DOHH2 (cell line): ENCODE data around the gene ILDR2.

ENCODE experiments used
- H3F3A ChIP-seq: fragments of 200-600 bp; sonication (generic), shearing (Covaris generic); 2 replicates; pipeline ENCODE4 v1.6.0; 2016; ENCODE audit warnings: antibody characterized with exemption, mild to moderate bottlenecking; ENCODE audit not compliant: control insufficient read depth, insufficient read depth
- H3K27ac ChIP-seq: fragments of 200-600 bp; sonication (generic); 2 replicates; pipeline ENCODE4 v1.5.1; 2014; ENCODE audit warnings: low read depth, mild to moderate bottlenecking, low read length, moderate library complexity
- H3K27me3 ChIP-seq: fragments of 200-600 bp; sonication (generic); 2 replicates; pipeline ENCODE4 v1.6.1; 2014; ENCODE audit warnings: mild to moderate bottlenecking, low read length, mixed read lengths; ENCODE audit not compliant: control insufficient read depth
- H3K36me3 ChIP-seq: fragments of 200-600 bp; sonication (generic); 2 replicates; pipeline ENCODE4 v1.6.1; 2014; ENCODE audit warnings: mild to moderate bottlenecking, low read length, moderate library complexity, mixed read lengths; ENCODE audit not compliant: control insufficient read depth
- H3K4me1 ChIP-seq: fragments of 200-600 bp; sonication (generic); 2 replicates; pipeline ENCODE4 v1.6.1; 2014; ENCODE audit warnings: mild to moderate bottlenecking, low read length, mixed read lengths; ENCODE audit not compliant: control insufficient read depth
- H3K4me2 ChIP-seq: fragments of 200-600 bp; sonication (generic); 2 replicates; pipeline ENCODE4 v1.6.0; 2014; ENCODE audit warnings: mild to moderate bottlenecking, low read length, moderate library complexity
- H3K4me3 ChIP-seq: fragments of 200-600 bp; sonication (generic); 2 replicates; pipeline ENCODE4 v1.5.1; 2014; ENCODE audit warnings: mild to moderate bottlenecking, low read length, mixed read lengths
- H3K79me2 ChIP-seq: fragments of 200-600 bp; sonication (generic); 2 replicates; pipeline ENCODE4 v1.6.1; 2014; ENCODE audit warnings: mild to moderate bottlenecking, low read length, mixed read lengths; ENCODE audit not compliant: control insufficient read depth
- H3K9me2 ChIP-seq: fragments of 200-600 bp; sonication (generic); replicated peaks from 2 replicates; pipeline ENCODE4 v1.6.1; 2014; ENCODE audit warnings: mild to moderate bottlenecking, low read length, mixed read lengths; ENCODE audit not compliant: control insufficient read depth
- H3K9me3 ChIP-seq: fragments of 200-600 bp; sonication (generic); 2 replicates; pipeline ENCODE4 v1.6.1; 2014; ENCODE audit warnings: antibody characterized with exemption, low read length, mixed read lengths; ENCODE audit not compliant: control insufficient read depth, insufficient read depth
- H4K20me1 ChIP-seq: fragments of 200-600 bp; sonication (generic); 2 replicates; pipeline ENCODE4 v1.6.0; 2014; ENCODE audit warnings: low read depth, mild to moderate bottlenecking, antibody characterized with exemption, low read length, moderate library complexity; ENCODE audit not compliant: control insufficient read depth, insufficient read depth
- EZH2phosphoT487 ChIP-seq: fragments of 200-600 bp; sonication (generic); IDR thresholded peaks from 2 replicates; pipeline ENCODE4 v1.6.1; 2017; ENCODE audit warnings: borderline replicate concordance, mild to moderate bottlenecking, antibody characterized with exemption, low read length, moderate library complexity, mixed read lengths
- TF ChIP-seq, protein P1 (sequence below): fragments of 200-600 bp; sonication (generic); IDR thresholded peaks from one replicate; pipeline ENCODE4 v1.5.1; 2014; ENCODE audit warnings: antibody characterized with exemption, mild to moderate bottlenecking, low read depth, low read length; ENCODE audit not compliant: poor library complexity, severe bottlenecking

Gene ILDR2

DNA sequence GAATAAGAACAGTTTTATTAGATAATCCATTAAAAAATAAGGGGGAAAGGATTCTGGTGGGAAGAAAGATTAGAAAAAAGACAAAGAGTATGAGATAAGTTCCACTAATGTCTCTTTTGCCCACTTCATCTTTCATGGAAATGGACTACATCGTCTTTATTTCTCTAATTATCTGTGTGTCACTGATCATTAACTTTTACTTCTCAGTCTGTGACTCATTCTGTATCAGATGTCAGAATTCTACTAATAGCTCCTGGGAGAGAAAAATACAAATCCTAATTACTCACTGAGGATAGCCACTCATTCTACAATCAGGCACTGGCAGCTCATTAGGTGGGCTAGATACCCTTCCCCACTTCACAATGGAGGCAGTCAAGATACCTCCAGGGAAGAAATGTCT, 41.7 kb downstream of the ILDR2 start:
- TF ChIP-seq, protein P1, sequence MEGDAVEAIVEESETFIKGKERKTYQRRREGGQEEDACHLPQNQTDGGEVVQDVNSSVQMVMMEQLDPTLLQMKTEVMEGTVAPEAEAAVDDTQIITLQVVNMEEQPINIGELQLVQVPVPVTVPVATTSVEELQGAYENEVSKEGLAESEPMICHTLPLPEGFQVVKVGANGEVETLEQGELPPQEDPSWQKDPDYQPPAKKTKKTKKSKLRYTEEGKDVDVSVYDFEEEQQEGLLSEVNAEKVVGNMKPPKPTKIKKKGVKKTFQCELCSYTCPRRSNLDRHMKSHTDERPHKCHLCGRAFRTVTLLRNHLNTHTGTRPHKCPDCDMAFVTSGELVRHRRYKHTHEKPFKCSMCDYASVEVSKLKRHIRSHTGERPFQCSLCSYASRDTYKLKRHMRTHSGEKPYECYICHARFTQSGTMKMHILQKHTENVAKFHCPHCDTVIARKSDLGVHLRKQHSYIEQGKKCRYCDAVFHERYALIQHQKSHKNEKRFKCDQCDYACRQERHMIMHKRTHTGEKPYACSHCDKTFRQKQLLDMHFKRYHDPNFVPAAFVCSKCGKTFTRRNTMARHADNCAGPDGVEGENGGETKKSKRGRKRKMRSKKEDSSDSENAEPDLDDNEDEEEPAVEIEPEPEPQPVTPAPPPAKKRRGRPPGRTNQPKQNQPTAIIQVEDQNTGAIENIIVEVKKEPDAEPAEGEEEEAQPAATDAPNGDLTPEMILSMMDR: no peak
- TF ChIP-seq EZH2phosphoT487: no peak
- Histone ChIP-seq H4K20me1 (no peaks in the 10 kb centered on the region), H3F3A (no peaks in the 10 kb centered on the region), H3K27ac (no peak overlapping the region), H3K9me2 (no peaks in the 10 kb centered on the region), H3K79me2 (no peaks in the 10 kb centered on the region), H3K9me3 (no peaks in the 10 kb centered on the region), H3K4me1 (peaks cover 26% of the 10 kb centered on the region), H3K36me3 (no peaks in the 10 kb centered on the region), H3K27me3 (no peaks in the 10 kb centered on the region), H3K4me2 (no peak overlapping the region), H3K4me3 (no peak overlapping the region)

DNA sequence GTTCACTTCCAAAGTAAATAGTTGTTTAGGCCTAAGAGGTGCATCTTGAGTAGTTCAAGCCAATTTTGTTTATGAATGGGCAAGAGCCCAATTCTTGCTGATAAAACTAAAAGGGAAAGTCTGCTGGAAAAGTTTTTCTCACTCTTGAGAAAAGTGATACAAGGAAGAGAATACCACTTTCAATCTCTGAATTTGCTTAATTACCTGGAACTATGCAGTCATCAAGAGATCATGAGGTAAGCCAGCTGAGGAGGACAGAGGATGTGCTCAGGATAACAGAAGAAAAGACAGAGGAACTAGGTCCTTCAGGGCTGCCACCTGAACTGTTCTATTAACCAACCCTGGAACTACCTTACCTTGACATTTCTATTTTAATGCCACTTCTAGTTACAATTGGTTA, 42.2 kb downstream of the ILDR2 start:
- Histone ChIP-seq H3K4me3 (no peak overlapping the region), H3K79me2 (no peaks in the 10 kb centered on the region), H3K27me3 (no peaks in the 10 kb centered on the region), H3K36me3 (no peaks in the 10 kb centered on the region), H3K9me3 (no peaks in the 10 kb centered on the region), H3K4me1 (peaks cover 26% of the 10 kb centered on the region), H4K20me1 (no peaks in the 10 kb centered on the region), H3F3A (no peaks in the 10 kb centered on the region), H3K4me2 (no peak overlapping the region), H3K27ac (no peak overlapping the region), H3K9me2 (no peaks in the 10 kb centered on the region)
- no peak for TF ChIP-seq EZH2phosphoT487
- TF ChIP-seq, protein P1: no peak

DNA sequence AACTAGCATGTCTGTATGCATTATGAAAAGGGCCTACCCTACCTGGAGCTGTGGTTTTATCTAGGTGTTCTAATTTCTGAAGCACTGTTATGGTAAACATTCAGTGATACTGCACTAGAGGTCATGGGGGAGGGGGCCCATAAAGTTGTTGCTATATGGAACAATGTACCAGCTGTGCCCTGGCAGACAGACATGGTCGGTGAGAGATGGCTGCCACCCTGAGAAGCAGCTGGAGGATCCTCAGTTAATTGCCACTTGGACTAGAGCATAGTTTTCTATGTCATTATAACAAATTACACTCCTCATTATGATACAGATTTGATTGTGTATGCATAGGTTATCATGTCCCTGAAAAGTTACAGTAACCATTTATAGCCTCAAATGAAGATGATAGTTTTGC, 45.4 kb downstream of the ILDR2 start:
- H3K9me3 ChIP-seq: no peaks in the 10 kb centered on the region
- no peak overlapping the region for H3K4me2 ChIP-seq
- no peak for TF ChIP-seq EZH2phosphoT487
- TF ChIP-seq, protein P1: no peak
- peaks cover 18% of the 10 kb centered on the region for H3K36me3 ChIP-seq
- no peaks in the 10 kb centered on the region for H3F3A ChIP-seq
- H3K27me3 ChIP-seq: no peaks in the 10 kb centered on the region
- H3K4me3 ChIP-seq: no peak overlapping the region
- H3K27ac ChIP-seq: no peak overlapping the region
- H4K20me1 ChIP-seq: no peaks in the 10 kb centered on the region
- no peaks in the 10 kb centered on the region for H3K79me2 ChIP-seq
- peaks cover 38% of the 10 kb centered on the region for H3K4me1 ChIP-seq
- H3K9me2 ChIP-seq: no peaks in the 10 kb centered on the region

DNA sequence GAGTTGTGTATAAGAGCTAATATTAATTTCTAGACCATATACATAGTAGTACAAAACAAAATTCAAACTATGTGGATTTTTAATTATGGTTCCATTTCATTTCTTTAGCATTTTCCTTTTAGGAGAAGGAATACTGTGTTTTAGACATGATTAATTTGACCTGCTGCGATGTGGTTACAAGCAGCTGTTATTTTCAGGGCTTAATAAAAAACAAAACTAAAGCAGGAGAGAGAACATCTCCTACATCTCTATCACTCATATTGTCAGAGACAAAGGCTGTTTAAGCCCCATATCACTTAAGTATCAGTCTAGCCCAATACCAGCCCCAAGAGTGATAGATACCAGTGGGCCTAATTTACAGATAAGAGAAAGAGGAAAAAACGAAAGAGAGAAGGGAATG, 47.6 kb downstream of the ILDR2 start:
- H3K9me3 ChIP-seq: no peaks in the 10 kb centered on the region

More for the DNA sequence above, 47.6 kb downstream of the ILDR2 start:
- Histone ChIP-seq H3K9me2 (no peaks in the 10 kb centered on the region), H3K4me1 (peaks cover 48% of the 10 kb centered on the region), H3F3A (no peaks in the 10 kb centered on the region), H3K4me2 (no peak overlapping the region), H3K79me2 (no peaks in the 10 kb centered on the region), H3K4me3 (no peak overlapping the region), H3K36me3 (peaks cover 18% of the 10 kb centered on the region), H3K27ac (no peak overlapping the region), H3K27me3 (no peaks in the 10 kb centered on the region), H4K20me1 (no peaks in the 10 kb centered on the region)
- TF ChIP-seq, protein P1: no peak
- no peak for TF ChIP-seq EZH2phosphoT487
